ENCODE measurements around the gene SFI1. TPM values are rescaled to one million over a fixed set of nuclear protein-coding genes. Genes with fewer than 3 reads are reported as not detected.
"Not testable (repeated sequence)": the region's sequence is repeated elsewhere in the genome, so short reads cannot be mapped to it uniquely, and the experiment has no call there.

SFI1 gene
- total RNA-seq, 6 donors from 2014 or later = 21.0 to 166 (median 51.7) TPM

- DNase-seq (peak in 1 of 2 donors; percentile 83), ATAC-seq (ENCODE audit: low FRiP score in 2 of 2) (peak; percentile 81 to 86)
- TF ChIP-seq EP300 (IDR thresholded peaks at IDR 0.05) = no peak
- TF ChIP-seq CTCF (IDR thresholded peaks at IDR 0.05) = peak in 4 of 6 experiments; percentile 4 to 46 (median 34)
- peak in 1 of 2 donors; percentile 51 for TF ChIP-seq POLR2AphosphoS5 (IDR thresholded peaks at IDR 0.05)
- peak in 2 of 4 donors; percentile 6 to 14 for TF ChIP-seq POLR2A (IDR thresholded peaks at IDR 0.05)
- WGBS, 2 donors = 1 to 3% methylated on average over 15 of the region's 15 CpGs
- Histone ChIP-seq H3K36me3 (peaks cover 0 to 18% (median 7%) of the 10 kb centered on the region in 4 donors), H3K27ac (peak overlapping the region; percentile 92 to 99 (median 96)), H3K4me3 (peak overlapping the region; percentile 85 to 96 (median 92)), H3K4me1 (peaks cover 22 to 38% (median 28%) of the 10 kb centered on the region in 4 donors), H3K27me3 (no peaks in the 10 kb centered on the region), H3K9me3 (no peaks in the 10 kb centered on the region)
These were observed 5.8 kb upstream of the SFI1 start for GRCh38 chr22:31490496-31490925.

GRCh38 chr22:31491218-31491962, 4.9 kb upstream of the SFI1 start:
- H3K9me3 ChIP-seq = no peaks in the 10 kb centered on the region
- peaks cover 25 to 41% (median 30%) of the 10 kb centered on the region in 4 donors for H3K4me1 ChIP-seq
- peaks cover 0 to 15% (median 5%) of the 10 kb centered on the region in 4 donors for H3K36me3 ChIP-seq
- no peak for DNase-seq
- no peak for ATAC-seq (ENCODE audit: low FRiP score in 2 of 2)
- peak overlapping the region; percentile 92 to 99 (median 96) for H3K27ac ChIP-seq
- H3K27me3 ChIP-seq = no peaks in the 10 kb centered on the region
- WGBS, 2 donors = 82 to 90% methylated on average over 8 of the region's 8 CpGs
- H3K4me3 ChIP-seq = peak overlapping the region in 2 of 4 donors; percentile 92 to 93
- TF ChIP-seq POLR2AphosphoS5 (IDR thresholded peaks at IDR 0.05) (no peak), EP300 (IDR thresholded peaks at IDR 0.05) (no peak), CTCF (IDR thresholded peaks at IDR 0.05) (no peak), POLR2A (IDR thresholded peaks at IDR 0.05) (no peak)

- ATAC-seq (ENCODE audit: low FRiP score in 2 of 2) (no peak), DNase-seq (no peak)
- Histone ChIP-seq H3K4me1 (peaks cover 28 to 47% (median 33%) of the 10 kb centered on the region in 4 donors), H3K36me3 (peaks cover 0 to 8% (median under 1%) of the 10 kb centered on the region in 4 donors), H3K9me3 (no peaks in the 10 kb centered on the region), H3K27me3 (no peaks in the 10 kb centered on the region), H3K27ac (peak overlapping the region in 2 of 4 donors; percentile 93 to 98), H3K4me3 (no peak overlapping the region)
- TF ChIP-seq EP300 (IDR thresholded peaks at IDR 0.05) (no peak), POLR2A (IDR thresholded peaks at IDR 0.05) (no peak), CTCF (IDR thresholded peaks at IDR 0.05) (no peak), POLR2AphosphoS5 (IDR thresholded peaks at IDR 0.05) (no peak)
- WGBS, 2 donors = 94 to 98% methylated on average over 3 of the region's 3 CpGs
These were observed 4.2 kb upstream of the SFI1 start for GRCh38 chr22:31492151-31492550.

- not testable (repeated sequence) for H3K36me3 ChIP-seq; H3K27me3 ChIP-seq; H3K9me3 ChIP-seq; H3K27ac ChIP-seq; DNase-seq; H3K4me3 ChIP-seq; ATAC-seq (ENCODE audit: low FRiP score in 2 of 2)
- 87 to 99% methylated on average over 5 of the region's 5 CpGs for WGBS, 2 donors
- peaks cover 27 to 47% (median 31%) of the 10 kb centered on the region in 4 donors for H3K4me1 ChIP-seq
These were observed 3.0 kb upstream of the SFI1 start for GRCh38 chr22:31493355-31493754.

- Histone ChIP-seq H3K4me3 (peak overlapping the region; percentile 83 to 97 (median 88)), H3K9me3 (no peaks in the 10 kb centered on the region), H3K27me3 (no peaks in the 10 kb centered on the region), H3K27ac (peak overlapping the region; percentile 76 to 88 (median 84)), H3K36me3 (no peaks in the 10 kb centered on the region), H3K4me1 (peaks cover 23 to 36% (median 26%) of the 10 kb centered on the region in 4 donors)
- no peak for DNase-seq
- no peak for ATAC-seq (ENCODE audit: low FRiP score in 2 of 2)
- 67% methylated on average over 15 of the region's 15 CpGs for WGBS, 2 donors
- TF ChIP-seq EP300 (IDR thresholded peaks at IDR 0.05) = no peak
- TF ChIP-seq CTCF (IDR thresholded peaks at IDR 0.05) = no peak
- no peak for TF ChIP-seq POLR2AphosphoS5 (IDR thresholded peaks at IDR 0.05)
- no peak for TF ChIP-seq POLR2A (IDR thresholded peaks at IDR 0.05)
These were observed 993 bp upstream of the SFI1 start for GRCh38 chr22:31495343-31495742.
